ENCODE results near the gene ENPP7.

Gene ENPP7

DNA sequence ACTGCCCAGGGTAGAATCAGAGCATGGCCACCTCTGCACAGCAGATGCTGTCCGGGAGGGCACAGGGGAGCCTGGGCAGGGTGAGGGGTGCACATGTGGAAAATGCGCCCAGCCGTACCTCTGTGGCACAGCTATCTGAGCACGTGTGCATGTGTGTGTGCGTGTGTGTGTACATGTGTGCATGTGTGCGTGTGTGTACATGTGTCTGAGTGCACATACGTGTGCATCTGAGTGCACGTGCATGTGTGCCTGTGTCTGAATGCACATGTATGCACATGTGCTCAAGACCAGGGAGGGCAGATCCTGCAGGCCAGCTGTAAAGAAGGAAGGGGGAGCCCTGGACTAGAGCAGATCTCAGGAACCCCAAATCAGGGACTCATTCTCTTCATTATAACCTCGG lies 37.3 kb upstream of the ENPP7 start:
- DNase-seq = no peak
- H3K4me1 ChIP-seq = peaks cover 0 to 33% (median 22%) of the 10 kb centered on the region in 4 donors
- intact Hi-C loops (cut with DNase I; ENCODE audit: low total_unique reads) = no loop called here
- TF ChIP-seq CTCF (IDR thresholded peaks at IDR 0.05) = no peak
- no peaks in the 10 kb centered on the region for H3K9me3 ChIP-seq
- no peaks in the 10 kb centered on the region for H3K36me3 ChIP-seq
- H3K27me3 ChIP-seq = peaks cover 0 to 49% of the 10 kb centered on the region in 2 donors
- H3K4me3 ChIP-seq = no peak overlapping the region
- H3K27ac ChIP-seq = no peak overlapping the region

DNA sequence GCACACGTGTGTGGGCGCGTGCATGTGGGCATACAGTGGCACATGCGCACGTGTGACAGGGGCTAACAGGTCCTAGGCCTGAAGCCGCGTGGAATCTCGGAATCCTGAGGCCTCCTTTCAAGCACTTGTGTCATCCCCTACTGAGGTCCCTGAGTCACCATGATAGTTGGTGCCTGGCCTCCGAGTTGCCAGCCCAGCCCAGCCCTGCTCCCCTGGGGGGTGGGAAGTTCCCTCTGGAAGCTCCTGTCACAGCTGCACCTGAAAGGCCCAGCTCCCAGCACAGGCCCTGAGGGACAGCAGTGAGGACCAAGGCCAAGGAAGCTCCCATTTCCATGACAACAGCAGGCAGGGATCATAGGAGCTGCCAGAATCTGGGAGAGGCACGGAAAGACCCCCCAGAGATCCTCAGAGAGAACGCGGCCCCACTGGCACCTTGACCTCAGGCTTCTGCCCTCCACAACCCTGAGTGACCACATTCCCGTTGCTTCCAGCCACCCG lies 35.4 kb upstream of the ENPP7 start:
- H3K9me3 ChIP-seq = no peaks in the 10 kb centered on the region
- peaks cover 0 to 66% of the 10 kb centered on the region in 2 donors for H3K27me3 ChIP-seq
- DNase-seq = no peak
- H3K27ac ChIP-seq = no peak overlapping the region
- no peaks in the 10 kb centered on the region for H3K36me3 ChIP-seq
- H3K4me1 ChIP-seq = peaks cover 0 to 34% (median 22%) of the 10 kb centered on the region in 4 donors
- no peak for TF ChIP-seq CTCF (IDR thresholded peaks at IDR 0.05)
- intact Hi-C loops (cut with DNase I; ENCODE audit: low total_unique reads) = no loop called here
- H3K4me3 ChIP-seq = no peak overlapping the region

GRCh38 chr17:79695797-79696609 lies 34.7 kb upstream of the ENPP7 start:
- intact Hi-C loops (cut with DNase I; ENCODE audit: low total_unique reads) = no loop called here
- DNase-seq = no peak
- H3K27me3 ChIP-seq = peaks cover 0 to 72% of the 10 kb centered on the region in 2 donors

GRCh38 chr17:79696610-79696982 lies 34.1 kb upstream of the ENPP7 start:
- peaks cover 0 to 73% of the 10 kb centered on the region in 2 donors for H3K27me3 ChIP-seq
- TF ChIP-seq CTCF (IDR thresholded peaks at IDR 0.05) = no peak
- intact Hi-C loops (cut with DNase I; ENCODE audit: low total_unique reads) = no loop called here
- H3K4me1 ChIP-seq = peaks cover 0 to 29% (median 19%) of the 10 kb centered on the region in 4 donors
- no peaks in the 10 kb centered on the region for H3K36me3 ChIP-seq
- H3K4me3 ChIP-seq = no peak overlapping the region
- no peaks in the 10 kb centered on the region for H3K9me3 ChIP-seq
- H3K27ac ChIP-seq = no peak overlapping the region
- no peak for DNase-seq

More at GRCh38 chr17:79695797-79696609, 34.7 kb upstream of the ENPP7 start:
- H3K9me3 ChIP-seq = no peaks in the 10 kb centered on the region
- H3K27ac ChIP-seq = no peak overlapping the region
- no peak for TF ChIP-seq CTCF (IDR thresholded peaks at IDR 0.05)
- H3K36me3 ChIP-seq = no peaks in the 10 kb centered on the region
- H3K4me1 ChIP-seq = peaks cover 0 to 34% (median 22%) of the 10 kb centered on the region in 4 donors
- H3K4me3 ChIP-seq = no peak overlapping the region

DNA sequence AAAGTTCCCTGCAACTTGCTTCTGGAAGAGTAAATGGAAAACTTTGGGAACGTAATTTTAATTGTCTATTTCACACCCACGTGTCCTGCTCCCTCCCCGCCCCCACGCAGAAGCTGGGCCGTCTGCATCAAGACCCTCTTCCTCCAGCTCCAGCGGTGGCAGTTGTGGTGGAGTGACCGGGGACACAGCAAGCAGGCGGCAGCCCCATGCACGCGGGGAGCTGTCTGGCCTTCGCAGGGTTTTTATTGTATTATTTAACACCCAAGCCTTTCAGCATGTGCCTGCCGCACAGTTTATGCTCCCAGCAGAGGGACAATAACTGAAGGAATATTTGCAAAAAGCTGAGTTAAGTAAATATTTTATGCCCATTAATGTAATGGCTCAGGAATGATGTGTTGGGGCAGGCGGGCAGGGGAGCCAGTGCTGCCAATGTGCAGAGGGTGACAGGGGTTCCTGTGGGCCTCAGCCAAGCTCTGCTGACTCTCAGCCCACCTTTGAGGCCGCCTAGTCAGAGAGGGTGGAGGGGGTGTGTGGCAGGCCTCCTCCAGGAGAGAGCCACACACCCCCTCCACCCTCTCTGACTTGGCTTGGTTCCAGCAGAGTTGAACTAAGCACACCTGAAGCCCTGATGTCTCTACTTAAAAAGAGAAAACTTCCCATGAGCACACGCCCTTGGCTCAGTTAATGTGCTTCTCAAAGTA lies 32.4 kb upstream of the ENPP7 start:
- peaks cover 0 to 88% of the 10 kb centered on the region in 2 donors for H3K27me3 ChIP-seq
- peaks cover 0 to 21% (median 10%) of the 10 kb centered on the region in 4 donors for H3K4me1 ChIP-seq
- no peaks in the 10 kb centered on the region for H3K9me3 ChIP-seq
- intact Hi-C loops (cut with DNase I; ENCODE audit: low total_unique reads) = no loop called here
- DNase-seq = no peak
- no peak overlapping the region for H3K27ac ChIP-seq
- no peaks in the 10 kb centered on the region for H3K36me3 ChIP-seq
- TF ChIP-seq CTCF (IDR thresholded peaks at IDR 0.05) = no peak
- H3K4me3 ChIP-seq = no peak overlapping the region
